HG03103 (cell line): Measurements from ENCODE around the gene RTF1.
"Not testable (repeated sequence)": the region's sequence is repeated elsewhere in the genome, so short reads cannot be mapped to it uniquely, and the experiment has no call there.

Experiments
- ATAC-seq: cut with Tn5 transposase; IDR thresholded peaks from one replicate; pipeline ENCODE4 v1.9.1; 2021; ENCODE audit warnings: low read depth; ENCODE audit not compliant: unreplicated experiment

RTF1 gene

DNA sequence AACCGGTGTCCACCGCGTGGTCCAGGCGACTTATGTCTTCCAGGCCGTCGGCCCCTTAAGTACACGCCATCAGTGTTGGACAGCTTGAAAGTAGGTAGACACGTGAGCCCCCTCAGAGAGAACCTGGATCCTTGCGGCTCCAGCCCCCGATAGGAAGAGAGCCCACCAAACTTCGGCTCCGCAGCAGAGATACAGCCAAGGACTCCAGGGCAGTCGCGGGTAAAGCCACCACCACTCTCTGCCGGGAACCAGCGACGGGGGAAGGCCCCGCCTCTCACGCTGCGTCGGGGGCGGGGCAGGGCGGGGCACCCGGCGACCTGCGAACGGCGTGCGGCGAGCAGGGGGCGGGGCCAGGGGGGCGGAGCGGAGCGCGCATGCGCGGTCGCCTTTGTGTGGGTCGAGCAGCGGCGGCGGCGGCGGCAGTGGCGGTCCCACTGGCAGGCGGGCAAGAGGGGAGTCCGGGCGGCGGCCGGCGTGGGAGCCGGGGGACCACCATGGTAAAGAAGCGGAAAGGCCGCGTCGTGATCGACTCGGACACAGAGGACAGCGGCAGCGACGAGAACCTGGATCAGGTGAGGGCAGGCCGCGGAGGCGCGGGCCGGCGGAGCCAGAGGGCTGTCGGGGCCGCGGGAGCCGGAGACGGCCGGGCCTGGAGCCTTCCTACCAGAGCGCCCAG, at the start of gene RTF1:
RTF1 (plus strand) TSS at position 354 of the 676 bp plus-strand sequence; CDS start at position 375, 21 bp downstream.
- ATAC-seq: peak; percentile 72

DNA sequence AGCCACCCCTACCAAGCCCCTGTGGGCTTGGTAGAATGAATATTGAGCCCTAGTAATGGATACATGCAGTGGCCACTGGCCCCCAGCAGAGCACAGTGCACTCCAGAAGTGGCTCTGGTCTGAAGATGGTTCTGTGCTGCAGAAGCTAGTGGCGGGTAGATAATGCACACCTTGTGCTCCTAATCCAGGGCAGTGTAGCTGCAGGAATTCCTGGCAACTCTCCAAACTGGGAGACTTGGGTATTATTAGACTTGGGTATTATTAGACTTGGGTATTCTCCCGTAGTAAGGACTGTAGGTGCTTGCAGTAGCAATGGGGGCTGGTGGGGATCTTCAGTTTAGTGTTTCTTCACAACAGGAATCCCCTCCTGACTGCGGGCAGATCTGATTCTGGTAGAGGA, 49.5 kb upstream of the RTF1 start:
- ATAC-seq: no peak

DNA sequence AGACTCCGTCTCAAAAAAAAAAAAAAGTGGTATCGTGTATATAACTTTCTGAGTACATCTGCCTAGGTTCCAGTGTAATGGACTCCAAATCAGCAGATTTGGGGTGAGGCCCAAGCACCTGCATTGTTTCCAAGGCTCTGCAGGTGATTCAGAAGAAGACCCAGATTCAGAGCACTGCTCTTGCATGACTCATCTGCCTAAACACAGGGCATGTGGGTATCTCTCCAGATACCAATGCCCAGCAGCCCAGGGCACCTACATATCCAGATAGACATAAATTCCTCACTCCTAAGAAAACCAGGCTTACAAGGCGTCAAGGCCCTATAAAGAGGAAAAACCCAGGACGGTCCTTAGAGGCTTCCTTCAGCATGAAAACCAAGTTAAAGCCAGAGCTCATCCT, 38.9 kb upstream of the RTF1 start:
- ATAC-seq: no peak

DNA sequence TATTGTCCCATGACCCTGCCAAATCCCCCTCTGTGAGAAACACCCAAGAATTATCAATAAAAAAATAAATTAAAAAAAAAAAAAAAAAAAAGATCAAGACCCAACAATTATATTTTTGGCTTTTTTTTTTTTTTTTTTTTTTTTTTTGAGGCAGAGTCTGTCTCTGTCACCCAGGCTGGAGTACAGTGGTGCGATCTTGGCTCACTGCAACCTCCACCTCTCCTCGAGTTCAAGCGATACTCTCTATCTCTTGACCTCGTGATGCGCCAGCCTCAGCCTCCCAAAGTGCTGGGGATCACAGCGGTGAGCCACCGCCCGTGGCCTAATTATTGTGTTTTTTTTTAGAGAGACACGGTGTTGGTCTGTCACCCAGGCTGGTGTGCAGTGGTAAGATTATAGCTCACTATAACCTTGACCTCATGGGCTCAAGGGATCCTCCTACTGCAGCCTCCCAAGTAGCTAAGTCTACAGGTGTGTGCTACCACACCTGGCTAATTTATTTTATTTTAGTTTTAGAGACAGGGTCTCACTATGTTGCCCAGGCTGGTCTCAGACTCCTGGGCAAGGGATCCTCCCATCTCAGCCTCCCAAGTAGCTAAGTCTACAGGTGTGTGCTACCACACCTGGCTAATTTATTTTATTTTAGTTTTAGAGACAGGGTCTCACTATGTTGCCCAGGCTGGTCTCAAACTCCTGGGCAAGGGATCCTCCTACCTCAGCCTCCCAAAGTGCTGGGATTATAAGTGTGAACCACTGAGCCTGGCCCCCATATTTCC, 32.7 kb upstream of the RTF1 start:
- ATAC-seq: not testable (repeated sequence)

DNA sequence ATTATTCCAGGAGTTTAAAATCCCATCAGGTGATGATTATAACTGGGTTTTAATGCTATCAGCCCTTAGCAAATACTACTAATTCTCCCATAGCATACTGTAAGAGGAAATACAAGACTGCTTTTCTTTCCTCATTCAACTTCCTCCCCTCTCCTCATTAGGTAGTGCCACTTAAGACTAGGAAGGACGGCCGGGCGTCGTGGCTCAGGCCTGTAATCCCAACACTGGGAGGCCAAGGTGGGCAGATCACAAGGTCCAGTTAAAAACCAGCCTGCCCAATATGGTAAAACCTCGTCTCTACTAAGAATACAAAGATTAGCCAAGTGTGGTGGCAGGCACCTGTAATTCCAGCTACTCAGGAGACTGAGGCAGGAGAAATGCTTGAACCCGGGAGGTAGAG, 29.2 kb upstream of the RTF1 start:
- no peak for ATAC-seq

- ATAC-seq: no peak
Measured at GRCh38 chr15:41392659-41393058, 24.2 kb upstream of the RTF1 start.

GRCh38 chr15:41394924-41395323, 22.0 kb upstream of the RTF1 start:
- no peak for ATAC-seq

DNA sequence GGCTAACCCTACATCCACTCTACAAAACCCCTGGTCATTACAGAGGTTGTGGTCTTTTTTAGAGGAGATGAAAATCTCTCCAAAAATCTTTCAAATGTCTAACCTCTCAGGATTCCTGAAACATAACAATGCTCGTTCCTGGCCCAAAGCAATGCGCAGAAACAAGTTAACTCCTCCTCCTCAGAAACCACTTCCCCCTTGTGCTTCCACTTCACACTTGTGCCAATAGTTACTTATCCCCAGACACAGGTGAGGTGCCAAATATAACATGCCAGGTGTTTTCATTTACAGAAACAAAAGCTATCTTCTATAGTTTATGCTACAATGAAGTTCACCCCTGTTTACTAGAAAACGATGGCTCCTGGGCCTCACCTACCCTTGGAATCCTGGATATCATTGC, 20.8 kb upstream of the RTF1 start:
- ATAC-seq: no peak

DNA sequence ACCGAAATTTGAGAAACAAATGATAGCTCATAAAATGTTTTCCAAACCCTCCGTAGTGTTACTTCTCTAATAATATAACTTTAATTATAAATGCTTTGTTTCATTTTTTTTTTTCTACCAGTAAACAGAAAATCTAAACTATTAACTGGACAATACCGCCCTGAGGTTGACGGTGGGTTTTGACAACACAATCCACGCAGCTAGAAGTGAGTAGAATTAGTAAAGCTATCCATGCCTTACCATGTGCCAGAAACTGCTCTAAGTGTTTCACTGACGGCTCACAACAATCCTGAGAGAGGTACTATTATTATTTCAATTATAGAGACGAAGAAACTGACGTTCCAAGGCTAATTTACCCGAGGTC, 15.0 kb upstream of the RTF1 start:
- ATAC-seq: no peak

- ATAC-seq: no peak
Measured at GRCh38 chr15:41407341-41407740, 9.6 kb upstream of the RTF1 start.

GRCh38 chr15:41408234-41408641, 8.7 kb upstream of the RTF1 start:
- no peak for ATAC-seq

GRCh38 chr15:41411031-41411430, 5.9 kb upstream of the RTF1 start:
- no peak for ATAC-seq

DNA sequence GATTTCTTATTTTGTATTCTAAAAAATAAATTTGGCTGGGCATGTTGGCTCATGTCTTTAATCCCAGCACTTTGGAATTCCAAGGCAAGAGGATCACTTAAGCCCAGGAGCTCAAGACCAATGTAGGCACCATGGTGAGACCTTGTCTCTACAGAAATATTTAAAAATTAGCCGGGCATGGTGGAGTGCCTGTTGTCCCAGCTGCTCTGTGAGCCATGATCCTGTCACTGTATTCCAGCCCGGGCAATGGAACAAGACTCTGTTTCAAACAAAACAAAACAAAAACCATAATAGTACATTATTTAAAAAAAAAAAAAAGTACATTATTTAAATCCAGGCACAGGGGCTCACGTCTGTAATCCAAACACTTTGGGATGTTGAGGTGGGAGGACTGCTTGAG, 5.5 kb upstream of the RTF1 start:
- no peak for ATAC-seq

DNA sequence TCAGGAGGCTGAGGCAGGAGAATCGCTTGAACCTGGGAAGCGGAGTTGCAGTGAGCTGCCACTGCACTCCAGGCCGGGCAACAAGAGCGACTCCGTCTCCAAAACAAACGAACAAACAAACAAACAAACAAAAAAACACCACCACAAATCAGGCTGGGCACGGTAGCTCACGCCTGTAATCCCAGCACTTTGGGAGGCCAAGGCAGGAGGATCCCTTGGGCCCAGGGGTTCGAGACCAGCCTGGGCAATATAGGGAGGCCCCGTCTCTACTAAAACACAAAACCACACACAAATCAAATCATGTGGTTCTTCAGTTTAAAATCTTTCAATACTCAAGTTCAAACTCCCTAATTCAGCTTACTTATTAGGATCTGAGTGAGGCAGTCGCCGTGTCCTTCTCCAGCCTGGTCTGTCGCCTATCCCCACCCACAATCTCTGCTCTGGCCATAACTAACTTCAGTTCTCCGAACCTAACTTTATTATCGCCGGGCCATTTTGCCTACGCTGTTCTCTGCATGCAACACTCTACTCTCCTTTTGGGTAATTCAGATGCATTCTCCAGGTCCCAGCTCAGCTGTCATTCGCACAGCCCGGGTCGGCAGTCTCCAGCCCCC, 660 bp upstream of the RTF1 start:
- no peak for ATAC-seq

GRCh38 chr15:41417418-41418195, 712 bp downstream of the RTF1 start:
- ATAC-seq: peak; percentile 22

GRCh38 chr15:41423979-41424659, 7.2 kb downstream of the RTF1 start:
- peak; percentile 52 for ATAC-seq

DNA sequence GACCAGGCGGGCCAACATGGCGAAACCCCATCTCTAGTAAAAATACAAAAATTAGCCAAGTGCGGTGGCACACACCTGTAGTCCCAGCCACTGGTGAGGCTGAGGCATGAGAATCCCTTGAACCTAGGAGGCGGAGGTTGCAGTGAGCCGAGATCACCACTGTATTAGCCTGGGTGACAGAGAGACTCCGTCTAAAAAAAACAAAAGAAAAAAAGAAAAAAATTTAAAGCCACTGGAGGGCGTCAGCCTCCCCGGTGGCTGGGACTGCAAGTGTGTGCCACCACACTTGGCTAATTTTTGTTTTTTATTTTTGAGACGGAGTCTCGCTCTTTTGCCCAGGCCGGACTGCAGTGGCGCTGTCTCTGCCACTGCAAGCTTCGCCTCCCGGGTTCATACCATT, 7.9 kb downstream of the RTF1 start:
- no peak for ATAC-seq

- ATAC-seq: not testable (repeated sequence)
Measured at GRCh38 chr15:41425907-41426306, 9.0 kb downstream of the RTF1 start.

- peak; percentile 77 for ATAC-seq
Measured at GRCh38 chr15:41429003-41429890, 12.4 kb downstream of the RTF1 start.
